Tibial nerve (tissue), 4 donors: ENCODE results near the gene ARHGAP21. TPM values are rescaled to one million over a fixed set of nuclear protein-coding genes. Genes with fewer than 3 reads are reported as not detected.
"Not testable (repeated sequence)": the region's sequence is repeated elsewhere in the genome, so short reads cannot be mapped to it uniquely, and the experiment has no call there.

Experiments
- DNase-seq, 2 donors: peaks; one replicate each; pipeline ENCODE4 v3.0.0-alpha.2; 2019; ENCODE audit warnings: low spot score in 2 of 2
- H3K27ac ChIP-seq, 4 donors: fragments of 200-600 bp; sonication (generic) in 3 of 4; one replicate each; pipeline ENCODE4 v1.5.1; 2017 to 2019; ENCODE audit warnings: mild to moderate bottlenecking in 1 of 4
- H3K27me3 ChIP-seq, 2 donors: fragments of 200-600 bp; sonication (generic) in 1 of 2; one replicate each; pipeline versions ENCODE4 v1.5.1 to v1.6.0; 2017 to 2019
- H3K36me3 ChIP-seq, 3 donors: fragments of 200-600 bp; sonication (generic); one replicate each; pipeline ENCODE4 v1.5.1; 2018 to 2019
- H3K4me1 ChIP-seq, 4 donors: fragments of 200-600 bp; sonication (generic) in 3 of 4; one replicate each; pipeline ENCODE4 v1.5.1; 2017 to 2019
- H3K4me3 ChIP-seq, 4 donors: fragments of 200-600 bp; sonication (generic) in 3 of 4; one replicate each; pipeline ENCODE4 v1.5.1; 2017 to 2019; ENCODE audit warnings: mild to moderate bottlenecking in 1 of 4, moderate library complexity in 1 of 4
- H3K9me3 ChIP-seq, 4 donors: fragments of 200-600 bp; sonication (generic) in 3 of 4; one replicate each; pipeline ENCODE4 v1.5.1; 2017 to 2019
- CTCF ChIP-seq, 5 experiments: fragments of 200-600 bp in 3 of 5; fragments of 450-650 bp in 2 of 5; sonication (generic) in 3 of 5; IDR thresholded peaks; one replicate each; pipeline ENCODE4 v1.5.1; 2016 to 2019; ENCODE audit warnings: antibody characterized with exemption in 5 of 5, mild to moderate bottlenecking in 3 of 5, moderate library complexity in 2 of 5
- EP300 ChIP-seq, 2 donors: sonication (generic); formaldehyde crosslinking; IDR thresholded peaks; one replicate each; pipeline ENCODE4 v1.6.1; 2017; ENCODE audit warnings: antibody characterized with exemption in 2 of 2, mild to moderate bottlenecking in 1 of 2
- POLR2A ChIP-seq, 2 donors: fragments of 450-650 bp; IDR thresholded peaks; one replicate each; pipeline ENCODE4 v1.6.1; 2017; ENCODE audit warnings: antibody characterized with exemption in 2 of 2, mild to moderate bottlenecking in 2 of 2, moderate library complexity in 2 of 2
- WGBS, 2 donors: methylation state at CpG; one replicate each; pipeline ENCODE4 v1.1.5; 2018; 5-methylcytosine and 5-hydroxymethylcytosine counted together
- total RNA-seq, 4 donors: library from RNA; depleted of rRNA; stranded (reverse); fragments of >200 nt; gene quantifications; one replicate each; pipeline ENCODE4 v1.1.0, GENCODE V29; 2016

ARHGAP21 gene
- total RNA-seq, result 100 to 1,000 TPM in 1 of 4 donors, 10 to 100 TPM in 3; 56.7 to 116 (median 80.2) TPM

- Histone ChIP-seq H3K36me3 (no peaks in the 10 kb centered on the region), H3K4me3 (peak within 1 kb of the TSS; percentile 59 to 84 (median 69)), H3K27me3 (no peaks in the 10 kb centered on the region), H3K27ac (peak within 1 kb of the TSS; percentile 90 to 98 (median 96)), H3K4me1 (peaks cover 0 to 42% (median 26%) of the 10 kb centered on the region in 4 donors), H3K9me3 (no peaks in the 10 kb centered on the region)
- WGBS, 2 donors, result 1% methylated on average over 42 to 43 of the region's 46 CpGs
- TF ChIP-seq POLR2A (IDR thresholded peaks at IDR 0.05), result peak in 1 of 2 donors; percentile 40
- no peak for TF ChIP-seq EP300 (IDR thresholded peaks at IDR 0.05)
- TF ChIP-seq CTCF (IDR thresholded peaks at IDR 0.05), result peak in 1 of 5 experiments; percentile 7
- DNase-seq, result peak; percentile 56 to 73
Measured at GRCh38 chr10:24723788-24724380, at the start of gene ARHGAP21. Gene ARHGAP21 (minus strand): TSS chr10:24723887. CDS start chr10:24721899, 1,988 bp downstream.

- Histone ChIP-seq H3K36me3 (no peaks in the 10 kb centered on the region), H3K4me3 (no peak overlapping the region), H3K4me1 (no peaks in the 10 kb centered on the region), H3K27me3 (no peaks in the 10 kb centered on the region), H3K27ac (no peak overlapping the region), H3K9me3 (no peaks in the 10 kb centered on the region)
- no peak for DNase-seq
- TF ChIP-seq EP300 (IDR thresholded peaks at IDR 0.05), result no peak
- TF ChIP-seq POLR2A (IDR thresholded peaks at IDR 0.05), result no peak
- no peak for TF ChIP-seq CTCF (IDR thresholded peaks at IDR 0.05)
- 79 to 95% methylated on average over 1 of the region's 1 CpG for WGBS, 2 donors
Measured at GRCh38 chr10:24771943-24772694, 48.4 kb upstream of the ARHGAP21 start.

GRCh38 chr10:24764991-24765390 is 41.3 kb upstream of the ARHGAP21 start:
- not testable (repeated sequence) for H3K4me3 ChIP-seq, H3K27ac ChIP-seq, H3K36me3 ChIP-seq, DNase-seq, H3K27me3 ChIP-seq, H3K9me3 ChIP-seq
- peaks cover 0 to 19% (median 0%) of the 10 kb centered on the region in 4 donors for H3K4me1 ChIP-seq
- 44 to 54% methylated on average over 1 of the region's 1 CpG for WGBS, 2 donors

- 15 to 19% methylated on average over 2 of the region's 2 CpGs for WGBS, 2 donors
Measured at GRCh38 chr10:24762966-24763623, 39.4 kb upstream of the ARHGAP21 start.

More at GRCh38 chr10:24762966-24763623, 39.4 kb upstream of the ARHGAP21 start:
- Histone ChIP-seq H3K4me3 (no peak overlapping the region), H3K9me3 (no peaks in the 10 kb centered on the region), H3K36me3 (no peaks in the 10 kb centered on the region), H3K4me1 (peaks cover 0 to 19% (median 0%) of the 10 kb centered on the region in 4 donors), H3K27ac (no peak overlapping the region), H3K27me3 (no peaks in the 10 kb centered on the region)
- DNase-seq, result no peak
- TF ChIP-seq EP300 (IDR thresholded peaks at IDR 0.05), result no peak
- TF ChIP-seq CTCF (IDR thresholded peaks at IDR 0.05), result no peak
- TF ChIP-seq POLR2A (IDR thresholded peaks at IDR 0.05), result no peak
